Astrocyte of the hippocampus (primary cell): ENCODE results near the gene KLRC4.
"Not testable (repeated sequence)": the region's sequence is repeated elsewhere in the genome, so short reads cannot be mapped to it uniquely, and the experiment has no call there.

Source experiments
- DNase-seq: peaks from one replicate; pipeline ENCODE4 v3.0.0; 2011; ENCODE audit warnings: low read depth, low spot score

Gene KLRC4

DNA sequence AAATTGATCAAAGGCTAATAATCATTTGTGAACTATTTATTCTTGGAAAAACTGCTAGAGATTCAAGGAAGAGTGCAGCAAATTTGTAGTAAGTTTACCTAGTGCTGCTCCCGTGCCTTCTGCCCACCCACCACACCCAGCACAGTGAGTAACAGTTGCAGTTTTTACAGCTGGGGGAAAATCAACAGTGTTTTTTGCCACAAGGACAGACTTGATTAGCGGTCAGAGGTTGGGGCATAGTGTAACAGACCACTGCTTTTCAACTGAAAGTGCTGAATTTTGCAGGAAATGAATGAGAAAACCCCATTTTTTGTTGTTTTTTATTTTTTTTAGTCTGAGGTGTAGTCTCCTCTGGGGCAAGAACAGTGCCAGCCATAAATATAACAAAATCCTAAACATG lies 12.3 kb downstream of the KLRC4 start:
- no peak for DNase-seq

DNA sequence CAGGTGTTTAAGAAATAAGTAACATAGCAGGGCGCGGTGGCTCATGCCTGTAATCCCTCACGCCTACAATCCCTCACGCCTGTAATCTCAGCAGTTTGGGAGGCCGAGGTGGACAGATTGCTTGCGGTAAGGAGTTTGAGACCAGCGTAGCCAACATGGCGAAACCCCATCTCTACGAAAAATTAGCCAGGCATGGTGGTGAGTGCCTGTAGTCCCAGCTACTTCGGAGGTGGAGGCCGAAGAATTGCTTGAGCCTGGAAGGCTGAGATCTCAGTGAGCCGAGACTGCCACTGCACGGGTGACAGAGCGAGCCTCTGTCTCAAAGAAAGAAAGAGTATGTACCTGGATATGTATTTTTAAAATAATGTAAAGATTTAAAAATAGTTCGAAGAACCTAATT lies 13.4 kb downstream of the KLRC4 start:
- not testable (repeated sequence) for DNase-seq

DNA sequence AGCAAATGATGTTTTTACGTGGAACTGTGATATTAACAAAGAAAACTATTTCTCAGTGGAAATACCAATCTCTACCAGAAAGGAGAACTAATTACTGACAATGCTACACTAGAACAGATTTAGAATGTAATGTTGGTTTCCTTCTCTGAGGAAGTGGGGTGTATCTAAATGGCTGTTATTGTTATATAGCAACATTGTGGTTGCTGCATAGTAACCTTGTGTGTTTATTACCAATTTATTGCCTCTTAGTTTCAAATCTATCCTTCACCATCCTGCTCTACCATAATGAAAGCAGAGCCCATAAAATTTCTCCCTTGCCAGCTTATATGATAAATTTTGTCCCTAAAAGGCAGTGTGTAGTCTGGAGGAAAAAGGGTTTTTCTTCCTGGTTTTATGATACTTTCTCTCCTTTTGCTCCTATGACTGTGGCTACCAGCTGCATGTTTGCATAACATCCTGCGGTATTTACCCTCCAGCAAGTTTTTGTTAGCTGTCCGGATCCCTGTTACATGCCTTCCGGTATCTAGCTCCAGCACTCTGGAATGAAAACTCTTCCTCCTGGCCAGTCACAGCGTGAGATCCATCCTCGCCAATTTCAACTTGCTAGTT lies 14.1 kb downstream of the KLRC4 start:
- peak; percentile 60 for DNase-seq

DNA sequence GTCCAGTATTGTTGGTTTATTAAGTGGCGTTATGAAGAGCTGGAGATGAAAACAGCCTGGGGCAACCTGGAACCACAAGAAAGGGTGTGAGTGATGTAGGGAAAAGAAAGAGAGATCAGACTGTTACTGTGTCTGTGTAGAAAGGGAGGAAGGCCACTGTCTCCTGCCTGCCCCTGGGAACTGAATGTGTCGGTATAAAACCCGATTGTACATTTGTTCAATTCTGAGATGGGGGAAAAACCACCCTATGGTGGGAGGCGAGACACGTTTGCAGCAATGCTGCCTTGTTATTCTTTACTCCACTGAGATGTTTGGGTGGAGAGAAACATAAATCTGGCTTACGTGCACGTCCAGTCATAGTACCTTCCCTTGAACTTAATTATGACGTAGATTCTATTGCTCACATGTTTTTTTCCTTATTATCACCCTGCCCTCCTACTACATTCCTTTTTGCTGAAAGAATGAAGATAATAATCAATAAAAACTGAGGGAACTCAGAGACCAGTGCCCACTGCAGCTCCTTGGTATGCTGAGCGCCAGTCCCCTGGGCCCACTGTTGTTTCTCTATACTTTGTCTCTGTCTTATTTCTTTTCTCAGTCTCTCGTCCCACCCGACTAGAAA lies 14.9 kb downstream of the KLRC4 start:
- not testable (repeated sequence) for DNase-seq

DNA sequence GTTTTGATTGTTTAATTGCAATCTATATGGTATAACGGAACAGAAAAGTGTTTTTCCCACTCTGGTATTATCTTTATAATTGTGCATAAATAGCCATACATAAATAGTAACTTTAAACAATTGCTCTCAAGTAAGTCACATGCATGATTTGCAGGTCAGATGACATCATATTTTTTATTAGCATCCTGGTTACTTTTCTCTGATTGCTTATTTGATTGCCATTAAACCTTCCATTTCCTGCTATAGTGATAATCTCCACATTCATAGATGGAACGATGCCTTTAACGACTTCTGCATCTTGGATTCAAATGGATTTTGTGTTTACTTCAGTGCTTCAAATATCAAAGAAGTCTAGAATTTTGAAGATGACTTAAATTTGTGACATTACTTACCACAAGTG lies 16.3 kb downstream of the KLRC4 start:
- DNase-seq: no peak

DNA sequence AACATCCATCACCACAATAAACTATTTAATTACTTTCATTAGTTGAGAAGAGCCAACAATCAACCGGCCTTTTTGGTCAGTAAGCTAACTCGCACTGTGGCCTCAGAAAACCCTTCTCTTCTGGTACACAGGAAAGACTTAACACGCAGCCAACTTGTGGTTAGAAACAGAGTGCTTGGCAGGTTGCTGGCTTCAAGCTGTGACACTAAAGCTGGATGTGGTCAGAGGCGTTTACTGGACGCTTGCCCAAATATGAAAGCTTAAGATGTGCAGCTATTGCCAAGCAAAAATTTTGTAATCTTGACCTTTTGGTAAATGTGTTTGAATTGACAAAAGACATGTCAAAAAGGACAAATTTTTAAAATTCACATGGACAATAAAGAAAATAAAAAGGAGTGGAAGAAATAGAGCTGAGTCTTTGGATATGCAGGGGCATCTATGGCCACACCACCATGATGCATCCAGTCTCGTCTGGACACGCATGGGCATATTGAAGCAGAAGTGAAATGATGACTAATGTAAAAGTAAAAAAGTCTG lies 17.1 kb downstream of the KLRC4 start:
- peak; percentile 90 for DNase-seq

DNA sequence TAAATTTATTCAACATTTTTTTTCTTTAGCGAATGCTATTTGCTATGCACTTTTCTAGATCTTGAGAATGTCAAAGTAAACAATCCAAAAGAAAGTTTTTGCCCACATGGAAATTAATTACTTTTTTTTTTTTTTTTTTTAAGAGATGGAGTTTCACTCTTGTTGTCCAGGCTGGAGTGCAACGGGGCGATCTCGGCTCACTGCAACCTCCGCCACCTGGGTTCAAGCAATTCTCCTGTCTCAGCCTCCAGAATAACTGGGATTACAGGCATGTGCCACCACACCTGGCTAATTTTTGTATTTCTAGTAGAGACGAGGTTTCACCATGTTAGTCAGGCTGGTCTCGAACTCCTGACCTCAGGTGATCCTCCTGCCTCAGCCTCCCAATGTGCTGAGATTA lies 18.6 kb downstream of the KLRC4 start:
- not testable (repeated sequence) for DNase-seq

DNA sequence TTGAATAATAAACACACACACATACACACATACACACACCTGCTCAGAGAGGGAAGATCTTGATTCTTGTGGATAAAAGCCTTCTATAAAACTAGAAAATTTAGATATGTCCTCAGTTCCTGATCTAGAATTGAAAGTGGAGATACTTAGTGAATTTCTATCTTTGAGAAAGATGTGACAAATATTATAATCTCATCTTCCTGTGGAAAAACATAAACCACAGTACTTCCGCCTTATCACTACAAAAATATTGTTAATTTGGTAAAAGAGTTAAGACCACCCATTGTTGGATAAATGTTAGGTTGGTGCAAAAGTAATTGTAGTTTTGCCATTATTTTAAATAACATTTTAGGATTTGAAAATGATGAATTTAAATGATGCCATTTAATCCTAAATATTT lies 19.7 kb downstream of the KLRC4 start, which contains the start of gene KLRK1:
KLRK1 (minus strand) TSS at position 138 of the 400 bp plus-strand sequence. CDS start 1,231 bp downstream, outside the sequence.
- DNase-seq: no peak

DNA sequence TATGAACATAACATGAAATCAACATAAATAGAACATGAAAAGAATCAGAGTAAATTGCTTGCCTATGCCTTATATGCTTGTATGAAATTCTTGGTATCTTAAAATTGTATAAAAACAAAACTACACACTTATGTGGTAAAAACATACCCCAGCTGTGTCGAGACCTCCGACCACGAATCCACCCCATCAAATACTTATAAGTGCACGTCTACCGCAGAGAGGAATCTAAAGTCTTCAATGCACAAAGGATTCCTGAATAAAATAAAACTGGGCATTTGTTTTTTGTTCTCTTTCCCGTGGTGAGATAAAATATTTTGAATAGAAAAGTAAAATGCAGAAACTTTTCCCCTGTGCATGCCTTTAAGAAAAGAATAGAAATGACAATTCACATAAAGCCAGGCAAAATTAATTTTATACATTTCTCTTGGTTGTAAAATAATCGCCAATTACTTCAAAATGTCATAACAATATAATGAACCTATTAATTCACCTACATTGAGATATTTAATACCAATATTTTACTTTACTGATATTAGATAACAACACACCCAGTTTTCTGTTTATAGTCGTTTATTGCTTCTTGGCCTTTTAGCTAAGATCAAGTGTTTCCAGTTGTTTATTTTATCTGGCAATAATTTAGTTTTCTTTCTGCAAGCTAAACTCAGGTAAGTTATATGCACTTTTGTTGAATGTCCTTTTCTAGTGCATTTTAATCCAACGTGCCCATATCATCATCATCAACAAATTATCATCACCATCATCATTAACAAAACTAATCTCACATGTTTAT lies 20.7 kb downstream of the KLRC4 start:
- DNase-seq: peak; percentile 9

DNA sequence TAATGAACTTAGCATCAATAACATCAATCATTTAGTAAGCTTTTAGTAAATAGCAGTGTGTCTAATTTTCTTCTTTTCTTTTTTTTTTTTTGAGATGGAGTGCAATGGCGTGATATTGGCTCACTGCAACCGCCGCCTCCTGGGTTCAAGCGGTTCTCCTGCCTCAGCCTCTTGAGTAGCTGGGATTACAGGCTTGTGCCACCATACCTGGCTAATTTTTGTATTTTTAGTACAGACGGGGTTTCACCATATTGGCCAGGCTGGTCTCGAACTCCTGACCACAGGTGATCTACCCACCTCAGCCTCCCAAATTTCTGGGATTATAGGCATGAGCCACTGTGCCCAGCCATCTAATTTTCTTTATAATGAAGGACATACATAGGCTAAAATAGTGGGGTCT lies 22.1 kb downstream of the KLRC4 start:
- not testable (repeated sequence) for DNase-seq

DNA sequence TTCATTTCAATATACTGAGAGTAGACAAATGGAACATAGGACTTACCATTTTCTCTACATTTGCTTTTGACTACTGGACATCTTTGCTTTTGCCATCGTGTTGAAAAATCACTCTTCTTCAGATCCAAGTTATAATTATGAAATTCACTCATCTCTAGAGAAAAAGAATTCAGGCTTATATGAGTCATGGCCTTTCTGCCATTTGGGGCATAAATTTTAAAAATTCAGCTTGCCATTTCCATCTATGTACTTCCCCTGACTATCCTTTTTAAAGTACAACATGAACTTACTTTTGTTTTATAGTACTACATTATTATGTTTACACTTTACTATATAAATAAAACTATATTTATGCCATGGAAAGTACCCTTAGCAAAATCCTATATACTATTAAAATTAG lies 22.7 kb downstream of the KLRC4 start:
- DNase-seq: no peak

DNA sequence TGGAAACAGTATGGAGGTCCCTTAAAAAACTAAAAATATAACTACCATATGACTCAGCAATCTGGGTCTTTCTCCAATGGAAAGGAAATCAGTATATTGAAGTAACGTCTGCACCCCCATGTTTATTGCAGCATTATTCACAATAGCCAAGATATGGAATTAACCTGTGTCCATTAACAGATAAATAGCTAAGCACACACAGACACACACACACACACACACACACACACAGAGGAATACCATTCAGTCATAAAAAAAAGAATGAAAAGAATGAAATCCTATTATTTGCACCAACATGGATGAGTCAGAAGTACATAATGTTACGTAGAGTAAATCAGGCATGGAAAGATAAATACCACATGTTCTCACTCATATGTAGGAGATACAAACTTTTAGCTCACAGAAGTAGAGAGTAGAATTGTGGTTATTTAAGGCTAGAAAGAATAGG lies 24.4 kb downstream of the KLRC4 start:
- peak; percentile 67 for DNase-seq

DNA sequence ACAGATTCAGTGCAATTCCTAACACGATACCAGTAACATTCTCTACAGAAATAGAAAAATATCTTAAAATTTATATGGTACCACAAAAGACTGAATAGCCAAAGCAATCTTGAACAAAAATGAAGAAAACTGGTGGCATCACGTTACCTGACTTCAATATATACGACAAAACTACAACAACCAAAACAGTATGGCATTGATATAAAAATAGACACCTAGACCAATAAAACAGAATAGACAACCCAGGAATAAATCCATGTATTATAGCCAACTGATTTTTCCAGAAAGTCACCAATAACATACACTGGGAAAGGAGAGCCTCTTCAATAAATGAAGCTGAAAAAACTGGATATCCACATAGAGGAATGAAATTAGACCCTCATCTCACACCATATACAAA lies 25.4 kb downstream of the KLRC4 start:
- DNase-seq: no peak

DNA sequence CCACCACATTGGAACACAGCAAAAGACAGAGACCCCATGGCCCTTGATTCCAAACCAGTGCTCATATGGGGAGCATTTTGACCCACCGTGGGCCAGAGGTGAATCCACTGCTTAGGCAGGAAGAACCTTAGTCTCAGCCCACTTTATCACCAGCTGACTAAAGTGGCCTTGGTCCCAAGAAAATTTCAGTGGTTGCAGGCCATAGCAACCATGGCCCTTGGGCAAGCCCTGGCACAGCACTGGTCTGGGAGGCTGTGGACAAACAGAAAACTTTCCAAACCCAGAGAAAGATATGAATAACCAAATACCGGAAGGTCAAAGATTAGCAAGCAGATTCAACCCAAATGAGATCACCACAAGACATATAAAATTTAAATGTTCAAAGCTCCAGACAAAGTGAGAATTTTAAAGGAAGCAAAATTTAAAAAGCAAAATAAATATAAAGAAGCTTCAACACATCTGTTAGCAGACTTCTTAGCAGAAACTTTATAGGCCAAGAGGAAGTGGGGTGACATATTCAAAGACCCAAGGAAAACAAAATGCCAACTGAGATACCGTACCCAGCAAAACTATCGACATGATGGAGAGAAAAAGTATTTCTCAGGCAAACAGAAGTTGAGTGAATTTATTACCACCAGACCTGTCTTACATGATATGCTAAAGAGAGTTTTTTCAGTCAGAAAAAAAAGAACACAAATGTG lies 27.5 kb downstream of the KLRC4 start:
- DNase-seq: no peak

DNA sequence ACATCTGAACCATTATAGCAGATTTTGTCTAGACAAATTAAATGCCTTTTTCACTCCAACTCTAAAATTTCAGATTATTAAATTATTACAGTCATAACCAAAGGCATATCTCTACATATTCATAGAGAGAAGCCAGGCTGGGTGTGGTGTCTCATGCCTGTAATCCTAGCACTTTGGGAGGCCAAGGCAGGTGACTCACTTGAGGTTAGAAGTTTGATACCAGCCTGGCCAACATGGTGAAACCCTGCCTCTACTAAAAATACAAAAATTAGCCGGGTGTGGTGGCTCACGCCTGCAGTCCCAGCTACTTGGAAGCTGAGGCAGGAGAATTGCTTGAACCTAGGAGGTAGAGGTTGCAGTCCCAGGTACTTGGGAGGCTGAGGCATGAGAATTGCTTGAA lies 30.8 kb downstream of the KLRC4 start:
- not testable (repeated sequence) for DNase-seq

DNA sequence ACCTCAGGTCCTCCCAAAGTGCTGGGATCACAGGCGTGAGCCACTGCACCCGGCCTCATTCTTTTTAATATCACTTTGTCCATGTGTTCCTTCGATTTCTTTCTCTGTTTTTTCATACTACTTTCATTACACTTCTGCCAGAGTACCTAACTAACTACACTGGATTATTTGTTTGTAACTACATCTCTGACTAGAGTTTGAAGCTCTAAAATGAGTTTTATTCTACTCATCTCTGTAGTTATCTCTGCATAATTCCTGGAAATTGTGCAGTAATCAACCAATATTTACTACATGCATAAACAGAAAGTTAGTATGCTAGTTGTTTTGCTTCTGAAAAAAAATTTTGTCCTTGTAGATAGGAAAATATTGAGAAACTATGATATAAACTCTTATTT lies 34.9 kb downstream of the KLRC4 start:
- DNase-seq: no peak

DNA sequence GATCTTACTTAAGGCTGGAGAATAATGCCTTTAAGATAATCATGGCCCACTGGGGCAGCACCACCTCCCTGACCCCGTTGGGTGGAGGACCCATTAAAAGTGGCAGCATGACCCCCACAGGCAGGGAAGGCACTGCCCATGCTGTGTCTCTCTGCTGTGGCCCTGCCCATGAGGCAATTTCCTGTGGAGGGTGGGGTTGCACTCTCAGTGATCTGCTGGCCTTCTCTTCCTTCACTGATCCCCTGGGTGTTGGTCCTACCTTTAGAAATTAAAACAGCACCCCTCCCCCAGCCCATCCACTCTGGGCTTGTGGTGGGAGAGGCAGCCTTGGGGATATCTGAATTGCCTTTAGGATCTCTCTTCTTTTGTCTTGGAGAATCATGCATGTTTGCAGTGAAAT lies 37.0 kb downstream of the KLRC4 start:
- DNase-seq: no peak

DNA sequence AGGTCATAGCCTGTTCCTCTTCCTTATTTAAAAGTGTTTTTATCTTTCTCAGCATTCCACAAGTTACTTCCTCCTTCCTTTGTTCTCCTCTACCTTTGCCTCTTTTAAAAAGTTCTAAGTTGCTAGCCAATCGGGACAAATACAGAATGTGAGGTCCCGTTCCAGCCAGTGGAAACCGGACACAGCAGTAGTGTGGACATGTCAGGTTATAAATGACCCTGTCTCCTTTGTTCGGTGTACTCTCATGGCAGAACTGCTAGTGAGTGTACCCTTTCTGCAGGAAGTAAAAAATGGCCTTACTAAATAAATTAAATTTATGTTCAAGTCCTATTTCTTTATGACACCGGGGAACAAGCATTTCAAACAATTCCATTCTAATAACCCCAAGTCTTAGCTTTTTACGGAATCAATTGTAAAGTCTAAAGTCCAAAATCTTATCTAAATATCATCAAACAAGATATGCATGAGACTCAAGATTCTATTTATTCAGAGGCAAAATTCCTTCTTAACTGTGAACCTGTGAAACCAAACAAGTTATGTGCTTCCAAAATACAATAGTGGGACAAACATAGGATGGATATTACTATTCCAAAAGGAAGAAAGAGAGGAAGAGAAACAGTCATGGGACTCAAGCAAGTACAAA lies 37.5 kb downstream of the KLRC4 start:
- not testable (repeated sequence) for DNase-seq

DNA sequence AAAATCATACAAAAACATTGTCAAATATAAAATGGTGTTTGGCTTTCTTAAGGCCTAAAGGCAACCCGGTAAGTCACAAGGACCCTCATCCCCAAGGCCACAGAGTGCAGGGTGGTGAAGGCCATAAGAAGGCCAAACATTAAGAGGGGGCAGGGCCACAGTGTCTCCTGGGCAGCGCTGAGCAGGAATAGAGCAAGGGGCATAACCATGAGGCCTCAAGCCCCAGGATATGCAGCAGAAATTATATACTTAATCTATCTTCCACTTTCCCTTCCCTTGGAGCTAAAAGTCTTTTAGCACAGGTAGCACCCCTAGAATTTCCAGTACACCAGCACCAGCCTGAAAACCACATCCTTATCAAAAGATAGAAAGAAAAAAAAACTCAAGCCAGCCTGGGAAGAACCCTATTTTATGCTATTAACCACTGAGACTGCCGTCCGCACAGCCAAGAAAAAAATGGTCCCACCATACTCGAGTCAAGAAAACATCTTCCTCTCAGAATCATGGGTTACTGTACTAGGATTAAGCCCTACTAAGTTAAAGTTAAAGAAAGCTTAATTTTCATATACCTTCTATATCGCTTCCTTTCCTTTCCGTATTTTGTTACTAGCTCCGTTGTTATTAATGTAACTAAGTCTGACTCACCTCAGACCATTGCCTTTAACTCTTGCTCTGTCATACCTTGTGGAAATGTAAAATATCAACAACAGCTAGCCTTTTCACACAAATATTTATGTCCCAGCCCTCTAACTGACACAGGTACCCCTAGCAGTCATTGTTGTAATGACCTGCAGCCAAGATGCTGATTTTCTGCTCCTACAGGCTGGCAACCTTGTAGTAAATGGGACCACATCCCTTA lies 39.8 kb downstream of the KLRC4 start:
- no peak for DNase-seq
